ENCODE data around the gene SLIT3.
"Not testable (repeated sequence)": the region's sequence is repeated elsewhere in the genome, so short reads cannot be mapped to it uniquely, and the experiment has no call there.

SLIT3 gene

DNA sequence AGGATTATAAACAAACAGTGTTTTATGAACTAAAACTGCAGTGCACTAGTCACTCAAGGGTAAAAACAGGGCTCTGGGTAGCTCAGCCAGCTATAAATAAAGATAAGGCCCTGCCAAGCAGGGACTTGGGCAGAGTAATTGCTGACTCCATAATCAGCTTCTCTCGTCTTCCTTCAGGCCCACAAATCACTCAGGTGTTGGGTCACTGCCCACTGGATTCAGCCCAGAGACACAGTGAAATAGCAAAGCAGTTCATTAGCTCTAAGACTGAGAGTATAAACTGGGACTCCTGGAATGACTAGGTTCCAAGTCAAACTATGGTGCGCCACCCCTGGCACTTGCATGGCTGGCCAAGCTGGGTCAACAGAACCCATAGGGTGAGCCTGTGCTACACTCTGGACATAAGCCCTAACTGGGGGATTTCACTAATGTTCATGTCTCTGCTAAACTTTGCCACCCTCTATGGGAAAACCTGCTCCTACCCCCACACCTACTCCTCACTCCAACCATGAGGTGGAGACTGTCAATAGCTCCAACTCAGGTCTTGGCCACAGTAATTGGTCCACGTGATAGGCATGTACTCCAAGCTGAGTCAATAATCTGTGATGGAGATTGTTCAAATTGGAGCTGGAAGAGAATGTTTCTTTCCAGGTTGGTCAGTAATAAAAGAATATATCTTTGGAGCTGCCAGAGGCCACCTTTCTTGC is 158.5 kb downstream of the SLIT3 start:
- no peak for DNase-seq (ENCODE audit: low spot score)

DNA sequence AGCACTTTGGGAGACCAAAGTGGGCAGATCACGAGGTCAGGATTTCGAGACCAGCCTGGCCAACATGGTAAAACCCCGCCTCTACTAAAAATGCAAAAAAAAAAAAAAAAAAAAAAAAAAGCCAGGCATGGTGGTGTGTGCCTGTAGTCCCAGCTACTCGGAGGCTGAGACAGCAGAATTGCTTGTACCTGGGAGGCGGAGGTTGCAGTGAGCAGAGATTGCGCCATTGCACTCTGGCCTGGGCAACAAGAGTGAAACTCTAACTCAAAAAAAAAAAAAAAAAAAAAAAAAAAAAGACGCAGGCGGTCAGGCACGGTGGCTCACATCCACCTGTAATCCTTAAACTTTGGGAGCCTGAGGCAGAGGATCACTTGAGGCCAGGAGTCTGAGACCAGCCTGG is 160.7 kb downstream of the SLIT3 start:
- not testable (repeated sequence) for DNase-seq (ENCODE audit: low spot score)

DNA sequence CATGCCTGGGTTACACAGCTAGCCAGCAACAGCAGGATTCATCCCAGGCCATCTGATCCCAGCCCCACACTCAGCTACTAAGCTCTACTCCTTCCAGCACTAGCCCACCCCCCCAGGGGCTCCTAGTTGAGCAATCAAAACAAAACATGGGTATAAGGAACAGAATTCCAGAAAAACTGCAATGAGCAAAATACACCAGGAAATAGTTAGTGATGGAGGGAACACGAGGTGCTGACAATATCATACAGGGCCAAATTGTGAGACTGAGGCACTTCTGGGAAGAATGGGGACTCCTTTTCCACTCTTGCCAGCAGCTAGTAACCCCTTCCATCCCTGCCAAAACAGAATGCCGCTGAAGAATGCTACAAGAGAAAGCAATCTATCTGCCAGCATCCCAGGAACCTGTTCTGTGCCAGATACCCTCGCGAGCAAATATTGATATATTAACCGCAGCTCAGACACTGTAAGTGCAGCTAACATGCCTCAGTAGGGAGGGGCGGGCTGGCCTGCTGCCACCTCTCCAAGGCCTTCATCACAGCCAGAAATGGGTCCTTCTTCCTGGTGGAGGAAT is 161.4 kb downstream of the SLIT3 start:
- no peak for DNase-seq (ENCODE audit: low spot score)

DNA sequence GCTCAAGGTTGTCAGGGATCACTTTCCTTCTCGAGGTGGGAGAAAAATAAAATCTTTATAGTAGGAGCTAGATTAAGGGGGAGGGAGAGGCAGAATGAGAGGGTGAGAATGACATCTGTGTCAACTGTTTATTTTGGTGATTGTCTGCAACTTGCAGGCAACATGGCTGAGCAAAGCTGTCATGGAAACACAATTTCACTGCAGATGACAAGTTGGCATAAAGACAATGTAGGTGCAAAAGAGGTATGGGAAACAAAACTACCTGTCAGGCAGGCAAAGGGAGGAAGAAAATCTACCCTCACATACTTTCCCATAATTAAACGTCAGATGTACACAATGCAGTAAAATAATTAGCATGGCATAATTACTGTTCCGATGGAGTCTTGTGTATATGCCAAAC is 167.4 kb downstream of the SLIT3 start:
- DNase-seq (ENCODE audit: low spot score): no peak

DNA sequence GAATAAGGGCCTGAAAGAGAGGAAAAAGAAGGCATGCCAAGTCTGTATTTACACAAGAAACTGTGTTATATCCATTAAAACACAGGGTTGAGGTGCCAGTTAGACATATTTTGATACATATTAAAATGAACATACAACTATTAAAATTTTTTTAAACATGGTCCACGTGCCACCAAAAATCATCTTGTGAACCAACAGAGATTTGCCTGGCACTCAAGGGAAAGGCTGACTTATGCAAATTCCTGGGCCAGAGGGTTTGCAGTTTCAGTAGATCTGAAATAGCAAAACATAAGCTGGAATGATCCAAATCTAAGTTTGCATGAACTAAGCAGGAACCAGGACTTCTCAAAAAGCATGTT is 168.7 kb downstream of the SLIT3 start:
- DNase-seq (ENCODE audit: low spot score): no peak

DNA sequence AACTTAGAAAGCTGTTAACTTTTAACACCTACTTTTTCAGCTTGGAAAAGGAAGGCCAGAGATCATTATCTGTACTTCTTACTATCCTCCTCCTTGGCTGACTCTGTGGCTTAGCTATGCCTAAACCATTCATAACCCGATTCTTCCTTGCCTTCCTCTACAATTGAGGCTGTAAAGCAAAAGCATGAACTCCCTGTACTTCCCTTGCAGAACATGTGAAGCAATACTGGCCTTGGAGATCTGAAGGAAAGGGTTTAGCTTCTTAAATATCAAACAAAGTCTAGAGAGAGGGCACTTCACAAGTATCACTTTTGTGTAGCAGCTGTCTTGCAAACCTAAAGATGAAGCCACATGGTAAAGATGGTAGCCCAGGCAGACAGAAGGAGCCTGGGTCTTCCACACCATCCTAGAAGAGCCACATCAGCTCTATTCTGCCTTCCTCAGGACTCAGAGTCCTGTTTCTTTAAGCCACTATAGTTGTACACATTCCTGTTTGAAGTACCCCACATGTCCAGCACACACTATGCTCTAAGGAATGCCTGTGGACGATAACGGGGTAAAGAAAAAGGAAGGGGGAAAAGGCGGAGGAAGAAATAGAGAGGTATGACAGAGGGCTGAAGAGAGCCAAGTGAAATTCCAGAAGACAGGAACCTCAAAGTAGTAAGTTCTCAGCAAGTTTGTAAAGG is 169.2 kb downstream of the SLIT3 start:
- no peak for DNase-seq (ENCODE audit: low spot score)

DNA sequence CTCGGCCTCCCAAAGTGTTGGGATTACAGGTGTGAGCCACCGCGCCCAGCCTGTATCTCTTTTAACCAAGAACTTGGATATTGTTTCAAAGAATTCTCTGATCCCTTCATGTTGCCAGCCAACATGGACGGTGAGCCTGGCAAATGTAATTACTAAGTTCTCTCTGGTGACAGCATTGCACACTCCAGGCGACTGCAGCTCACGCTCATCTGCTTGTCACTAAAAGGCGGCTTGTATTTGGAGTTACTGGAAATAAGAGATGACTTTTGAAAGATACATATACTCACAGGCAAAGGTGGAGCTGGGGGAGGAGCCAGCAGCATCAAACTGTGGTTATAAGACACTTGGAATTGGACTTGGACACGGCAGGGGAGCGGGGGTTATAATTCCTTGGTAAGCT is 172.3 kb downstream of the SLIT3 start:
- no peak for DNase-seq (ENCODE audit: low spot score)

DNA sequence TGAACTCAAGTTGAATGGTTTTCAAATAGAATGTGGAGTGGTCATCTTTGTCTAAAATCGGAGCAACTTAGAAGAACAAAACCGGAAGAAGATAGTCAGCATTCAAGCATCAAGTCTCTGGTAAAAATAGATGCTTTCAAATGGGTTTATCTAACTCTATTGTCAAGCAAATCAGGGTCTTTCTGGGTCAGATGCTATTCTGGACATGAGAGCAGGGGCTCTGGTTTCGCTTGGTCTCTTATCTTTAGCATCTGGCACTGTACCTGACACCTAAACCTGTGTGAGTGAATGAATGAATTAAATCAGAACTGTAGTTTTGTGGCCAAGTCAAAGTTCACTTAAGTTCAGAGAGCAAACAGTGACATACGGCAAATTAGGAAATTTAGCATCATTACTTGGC is 173.5 kb downstream of the SLIT3 start:
- DNase-seq (ENCODE audit: low spot score): no peak

DNA sequence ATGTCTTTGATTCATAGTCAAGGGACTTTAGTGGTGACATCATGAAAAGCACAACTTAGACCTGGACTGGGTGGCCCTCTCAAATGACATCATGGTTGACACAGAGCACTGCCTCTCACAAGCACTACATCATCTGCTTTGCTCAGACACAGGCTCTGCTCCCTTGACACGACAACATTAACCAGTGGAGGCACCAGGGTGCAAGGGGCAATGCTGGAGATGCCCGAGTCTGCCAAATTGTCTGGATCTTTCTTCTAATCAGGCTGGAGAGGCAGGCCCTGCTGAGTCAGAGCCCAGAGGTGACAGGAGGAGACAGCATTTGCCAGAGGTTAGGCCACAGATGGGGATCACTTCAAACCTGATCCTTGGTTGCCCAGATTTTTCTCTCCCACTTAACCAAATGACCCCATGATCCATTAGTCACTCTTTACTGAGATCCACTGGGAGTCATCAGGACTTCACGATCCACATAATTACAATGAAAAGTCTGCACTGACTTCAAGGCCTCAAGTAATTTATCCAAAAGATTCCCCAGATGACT is 174.4 kb downstream of the SLIT3 start:
- DNase-seq (ENCODE audit: low spot score): no peak

DNA sequence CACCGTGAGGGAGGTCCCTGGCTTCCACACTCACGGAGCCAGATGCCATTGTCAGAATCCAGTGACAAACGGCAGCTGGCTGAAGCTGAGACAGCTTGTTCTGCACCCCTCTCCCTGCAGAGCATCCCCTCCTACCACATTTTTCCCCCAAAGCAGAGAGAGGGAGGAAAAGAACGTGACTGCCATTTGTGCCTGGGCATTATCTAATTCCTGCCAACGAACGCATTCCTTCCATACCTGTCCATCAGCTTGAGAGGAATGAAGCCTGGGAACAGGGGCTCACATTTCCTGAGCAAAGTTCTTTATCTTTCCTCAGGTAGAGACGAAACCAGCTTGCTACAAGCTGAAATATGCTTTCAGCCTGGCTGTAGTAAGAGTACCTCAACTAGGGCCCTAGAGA is 175.4 kb downstream of the SLIT3 start:
- DNase-seq (ENCODE audit: low spot score): no peak

DNA sequence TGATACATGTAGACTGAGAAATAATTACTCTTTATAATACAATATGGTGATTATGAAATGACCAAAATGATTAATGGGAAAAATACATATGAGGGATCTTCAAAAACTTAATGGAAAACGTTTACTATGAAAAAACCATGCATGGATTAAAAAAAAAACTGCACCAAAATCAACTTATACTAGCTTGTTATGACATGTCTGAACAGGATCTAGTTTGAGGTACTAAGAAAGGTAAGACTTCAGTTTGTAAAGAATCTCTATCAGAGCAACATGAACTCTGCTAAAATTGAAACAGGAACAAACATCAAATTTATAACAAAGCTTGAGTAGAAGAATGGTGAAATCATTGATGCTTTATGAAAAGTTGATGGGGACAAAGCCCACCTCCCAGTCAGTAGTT is 178.0 kb downstream of the SLIT3 start:
- DNase-seq (ENCODE audit: low spot score): no peak

DNA sequence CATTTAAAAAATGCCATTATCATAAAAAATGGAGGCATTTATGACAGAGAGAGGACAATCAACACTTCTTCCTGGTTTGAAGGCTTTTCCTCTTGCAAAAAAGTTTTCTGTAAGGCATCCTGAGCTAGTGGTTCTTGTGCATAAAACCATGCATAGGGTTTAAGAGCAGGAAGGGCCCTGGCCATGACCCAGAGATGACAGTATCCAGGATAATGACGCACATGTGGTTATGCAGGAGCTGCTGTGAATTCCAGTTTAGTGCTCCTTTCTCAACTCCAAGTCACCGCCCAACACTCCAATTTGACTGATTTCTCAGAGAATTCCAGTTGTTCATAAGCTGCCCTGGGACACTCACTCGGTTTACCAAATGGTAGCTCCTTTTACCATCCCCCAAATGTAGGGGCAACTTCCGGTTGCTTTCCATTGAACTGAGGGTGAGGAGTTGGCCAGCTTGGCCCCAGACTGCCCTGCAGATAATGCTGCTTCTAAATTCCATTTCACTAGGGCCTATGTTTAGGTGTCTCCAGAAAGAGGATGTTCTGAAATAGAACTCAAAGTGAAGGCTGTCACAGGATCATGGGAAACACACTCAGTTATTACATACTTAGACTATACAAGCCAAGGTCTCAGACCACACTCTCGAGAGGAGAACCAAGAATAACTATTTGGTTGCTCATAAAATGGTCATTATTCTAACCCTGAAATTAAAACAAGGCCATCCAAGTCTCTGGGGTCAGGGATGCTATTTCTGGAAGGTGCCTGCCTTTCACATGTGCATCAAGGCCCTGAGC is 179.1 kb downstream of the SLIT3 start:
- DNase-seq (ENCODE audit: low spot score): no peak

DNA sequence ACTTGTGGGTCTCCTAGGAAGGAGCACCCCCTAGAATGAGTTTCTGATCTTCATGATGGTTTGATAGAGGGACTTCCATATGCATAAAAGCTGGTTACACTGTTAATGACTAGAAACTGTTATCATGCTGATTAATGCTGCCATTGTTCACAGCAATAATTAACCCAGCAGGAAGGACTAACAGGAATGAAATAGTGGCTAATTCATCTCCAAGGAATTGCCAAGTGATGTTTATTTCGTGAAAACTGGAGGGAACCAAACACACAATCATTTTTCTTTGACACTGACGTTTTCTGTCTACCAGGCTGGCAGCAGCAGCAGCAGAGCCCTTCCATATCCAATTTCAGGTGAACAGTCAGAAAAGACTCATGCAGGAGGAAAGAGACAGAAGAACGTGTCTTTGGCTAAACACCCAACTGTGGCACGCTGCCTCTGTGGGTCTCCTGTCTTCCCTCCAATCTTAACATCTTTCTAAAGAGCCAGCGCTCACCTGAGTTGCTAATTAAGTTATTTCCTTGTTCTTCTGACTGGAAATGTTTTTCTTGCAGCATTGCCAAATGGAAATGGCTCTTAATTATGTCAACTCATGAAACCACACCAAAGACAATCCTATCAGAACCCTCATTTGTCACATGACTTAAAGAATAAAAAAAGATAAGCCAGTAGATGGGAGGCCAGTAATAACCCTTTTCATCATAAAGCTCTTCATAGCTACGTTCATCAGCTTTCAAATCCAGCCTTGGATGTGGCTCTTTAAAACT is 181.5 kb downstream of the SLIT3 start:
- DNase-seq (ENCODE audit: low spot score): no peak

DNA sequence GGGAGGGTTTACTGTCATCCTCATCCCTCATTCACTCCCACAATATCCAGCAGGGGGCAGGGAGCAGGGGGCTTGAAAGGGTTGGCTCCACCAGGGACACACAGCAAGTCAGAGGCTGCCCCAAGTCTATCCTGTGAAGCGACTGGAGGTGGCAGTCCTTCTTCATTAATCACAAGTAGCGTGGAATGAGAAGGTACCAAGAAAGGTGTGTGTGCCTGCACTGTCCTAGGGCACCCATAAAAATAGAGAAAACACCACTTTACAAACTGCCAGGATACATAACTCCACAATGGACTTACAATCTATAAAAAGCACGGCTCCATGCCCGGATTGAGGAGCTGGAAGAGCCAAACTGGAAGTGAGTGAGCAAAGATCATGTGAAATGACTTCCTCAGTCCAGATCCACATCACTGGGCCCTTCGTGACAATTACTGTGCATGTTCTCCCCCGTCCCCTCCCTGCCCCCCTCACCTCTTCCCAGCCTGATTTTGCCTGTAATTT is 183.9 kb downstream of the SLIT3 start:
- DNase-seq (ENCODE audit: low spot score): no peak

DNA sequence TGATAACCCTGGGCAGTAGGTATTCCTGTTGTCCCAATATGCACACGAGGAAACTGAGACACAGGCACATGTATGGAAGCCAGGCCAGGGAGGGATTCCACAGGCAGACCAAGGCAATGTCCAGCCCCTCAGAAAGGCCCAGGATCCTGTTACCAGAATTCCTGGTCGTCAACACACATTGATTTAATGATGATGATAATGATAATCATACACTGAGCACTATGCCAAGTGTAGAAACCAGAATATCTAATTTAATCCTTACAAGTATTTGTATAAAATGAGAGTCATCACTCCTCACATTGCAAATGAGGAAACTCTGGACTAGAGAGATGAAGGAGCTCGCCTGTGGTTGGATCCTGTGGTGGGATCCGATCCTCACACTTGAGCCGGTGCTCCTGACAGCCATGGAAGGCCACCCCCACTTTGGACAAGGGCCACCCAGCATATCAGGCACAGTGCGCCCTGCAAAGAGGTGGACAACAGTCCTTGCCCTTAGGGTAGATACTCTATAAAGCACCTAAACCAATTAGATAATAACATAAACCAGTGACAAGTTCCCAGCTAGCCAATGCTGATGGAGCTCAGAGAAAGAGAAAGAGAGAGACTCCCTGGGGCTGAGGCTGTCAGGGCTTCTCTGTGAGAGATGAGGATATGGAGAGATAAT is 185.3 kb downstream of the SLIT3 start:
- DNase-seq (ENCODE audit: low spot score): no peak

DNA sequence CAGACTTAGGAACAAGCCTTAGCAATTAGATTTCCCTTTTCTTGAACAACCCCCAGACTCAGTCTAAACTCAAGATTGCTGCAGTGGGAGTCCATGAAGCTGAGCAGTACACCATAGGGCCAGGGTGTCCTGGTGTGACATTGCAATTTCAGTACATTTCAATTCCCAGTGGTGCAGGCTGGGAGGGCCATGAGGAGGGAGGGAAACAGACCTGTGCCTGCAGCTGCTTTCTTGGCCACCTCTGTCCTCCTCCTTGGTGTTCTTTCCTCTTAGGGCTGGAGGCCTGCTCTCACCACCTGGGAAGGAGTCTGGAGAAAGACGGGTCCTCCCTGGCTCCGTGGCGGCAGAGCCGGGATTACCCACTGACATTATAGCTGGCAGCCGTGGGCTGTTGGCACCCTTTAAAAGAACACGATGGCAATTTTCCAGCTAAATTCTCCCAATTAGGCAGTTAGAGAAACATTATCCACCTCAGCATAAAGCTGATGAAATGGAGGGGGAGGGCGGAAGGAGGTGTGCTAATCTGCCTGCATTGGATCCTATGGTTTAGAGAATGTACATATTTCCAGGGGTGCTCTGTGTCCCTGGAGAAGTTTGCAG is 186.4 kb downstream of the SLIT3 start:
- no peak for DNase-seq (ENCODE audit: low spot score)

DNA sequence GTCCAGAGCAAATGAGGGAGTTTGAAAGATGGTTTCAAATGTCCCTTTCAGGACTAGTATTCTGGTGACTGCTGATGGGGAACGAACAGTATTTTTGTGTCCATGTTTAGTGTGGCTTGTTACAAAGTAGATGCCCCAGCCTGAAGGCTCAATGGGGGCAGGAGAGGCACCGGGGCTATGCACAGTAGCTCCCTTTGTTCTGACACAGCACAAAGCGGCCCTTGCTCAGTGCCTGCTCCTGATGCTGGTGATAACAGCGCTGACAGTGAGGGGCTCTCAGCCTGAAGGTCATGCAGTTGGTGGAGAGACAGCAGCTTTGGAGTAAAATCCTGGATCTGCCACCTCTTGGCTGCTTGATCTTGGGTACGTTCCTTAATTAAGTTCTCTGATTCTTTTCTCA is 188.9 kb downstream of the SLIT3 start:
- DNase-seq (ENCODE audit: low spot score): no peak

DNA sequence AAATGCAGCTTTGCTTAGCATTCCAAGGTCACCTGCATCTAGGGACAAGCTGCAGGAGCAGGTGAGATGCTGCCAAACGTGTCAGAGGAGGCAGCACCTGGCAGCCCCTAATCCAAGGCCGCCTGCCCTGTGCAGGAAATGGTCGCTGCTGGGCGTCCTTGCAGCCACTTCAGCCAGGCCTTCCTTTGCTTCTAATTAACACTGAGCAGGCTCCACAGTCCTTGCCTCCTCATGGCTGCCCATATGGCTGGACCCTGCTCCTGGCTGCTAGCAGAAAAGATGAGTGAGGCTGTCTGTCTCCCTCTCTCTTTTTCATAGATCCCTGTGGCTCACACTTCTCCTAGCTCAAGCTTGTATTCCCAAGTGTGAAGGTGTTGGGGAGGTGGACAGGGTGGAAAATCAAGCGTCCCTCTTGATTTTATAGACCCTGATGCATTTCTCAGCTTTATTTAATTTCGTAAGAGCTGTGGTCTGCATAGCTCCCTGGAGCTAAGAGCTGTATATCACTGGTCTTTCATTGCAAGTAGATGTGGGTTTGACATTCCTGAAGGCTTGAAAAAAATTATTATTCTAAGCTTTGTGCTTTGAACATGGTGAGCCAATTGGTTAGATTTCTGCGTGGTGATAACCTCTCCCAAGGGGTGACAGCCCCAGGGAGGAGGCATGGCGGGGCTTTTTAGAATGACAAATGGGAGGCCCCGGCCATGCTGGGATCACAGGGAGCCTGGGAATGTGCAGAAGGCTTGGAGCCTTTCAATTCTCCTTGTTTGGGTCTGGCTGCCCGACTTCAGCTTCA is 193.8 kb downstream of the SLIT3 start:
- no peak for DNase-seq (ENCODE audit: low spot score)

DNA sequence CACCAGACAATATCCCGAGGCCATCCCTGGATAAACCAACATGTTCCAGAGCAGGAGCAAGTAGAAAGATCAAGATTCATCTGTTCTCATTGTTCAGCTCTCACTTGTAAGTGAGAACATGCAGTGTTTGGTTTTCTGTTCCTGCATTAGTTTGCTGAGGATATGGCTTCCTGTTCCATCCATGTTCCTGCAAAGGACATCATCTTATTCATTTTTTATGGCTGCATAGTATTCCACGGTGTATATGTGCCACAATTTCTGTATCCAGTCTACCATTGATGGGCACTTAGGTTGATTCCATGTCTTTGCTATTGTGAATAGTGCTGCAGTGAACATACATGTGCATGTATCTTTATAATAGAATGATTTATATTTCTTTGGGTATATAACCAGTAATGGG is 195.4 kb downstream of the SLIT3 start:
- not testable (repeated sequence) for DNase-seq (ENCODE audit: low spot score)

DNA sequence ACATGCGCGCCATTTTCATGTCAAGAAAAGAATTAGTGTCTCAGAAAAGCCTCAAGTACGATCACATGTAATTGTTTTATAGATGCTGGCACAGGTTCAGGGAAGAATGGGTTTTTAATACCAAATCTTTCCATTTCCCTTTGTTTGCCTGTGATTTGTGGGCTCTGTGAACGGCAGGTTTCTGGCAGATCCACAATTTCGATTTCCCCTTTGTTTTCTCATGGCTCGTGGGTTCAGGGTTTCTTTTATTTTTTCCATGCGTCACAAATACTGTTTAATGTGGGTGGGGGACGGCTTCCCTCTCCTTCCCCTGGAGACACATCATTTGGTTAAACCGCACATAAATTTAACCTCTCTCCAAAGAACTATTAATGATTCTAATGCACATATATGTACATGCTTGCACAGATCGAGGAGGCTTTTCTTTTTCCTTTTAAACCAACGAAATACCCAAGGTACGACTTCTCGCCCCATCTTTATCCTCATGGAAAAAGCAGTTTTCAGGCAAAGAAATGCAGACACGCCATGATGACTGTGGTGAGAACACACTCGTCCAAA is 195.9 kb downstream of the SLIT3 start:
- no peak for DNase-seq (ENCODE audit: low spot score)
